Ovary (tissue), 9 donors: ENCODE data around the gene ERC1. TPM values are rescaled to one million over a fixed set of nuclear protein-coding genes. Genes with fewer than 3 reads are reported as not detected.

Source experiments
- DNase-seq, 5 donors: peaks; one replicate each; pipeline ENCODE4 v3.0.0-alpha.2; 2019 to 2020
- H3K27ac ChIP-seq, 2 donors: fragments of 200-600 bp; one replicate each; pipeline versions ENCODE4 v1.5.1 to v1.8.0; 2019 to 2022
- H3K27me3 ChIP-seq: fragments of 200-600 bp; one replicate; pipeline ENCODE4 v1.8.0; 2022
- H3K36me3 ChIP-seq: fragments of 200-600 bp; sonication (generic); one replicate; pipeline ENCODE4 v1.5.1; 2019
- H3K4me1 ChIP-seq: one replicate; pipeline ENCODE4 v1.8.1; 2013; ENCODE audit warnings: mild to moderate bottlenecking, moderate library complexity; ENCODE audit not compliant: insufficient read depth
- H3K4me3 ChIP-seq: fragments of 200-600 bp; sonication (generic); one replicate; pipeline ENCODE4 v1.5.1; 2017
- H3K9me3 ChIP-seq, 2 donors: fragments of 200-600 bp in 1 of 2; sonication (generic) in 1 of 2; one replicate each; pipeline versions ENCODE4 v1.5.1 to v1.8.1; 2013 to 2019; ENCODE audit warnings: mild to moderate bottlenecking in 1 of 2, moderate library complexity in 1 of 2
- CTCF ChIP-seq, 3 donors: fragments of 450-650 bp in 2 of 3; fragments of 200-600 bp in 1 of 3; IDR thresholded peaks; one replicate each; pipeline versions ENCODE4 v1.5.1 to v1.8.0; 2016 to 2022; ENCODE audit warnings: antibody characterized with exemption in 3 of 3, mild to moderate bottlenecking in 1 of 3
- EP300 ChIP-seq: sonication (generic); formaldehyde crosslinking; IDR thresholded peaks from one replicate; pipeline ENCODE4 v1.6.1; 2017; ENCODE audit warnings: antibody characterized with exemption
- POLR2A ChIP-seq: fragments of 450-650 bp; IDR thresholded peaks from one replicate; pipeline ENCODE4 v1.6.1; 2017; ENCODE audit warnings: antibody characterized with exemption, mild to moderate bottlenecking, moderate library complexity
- WGBS, 3 donors: extraction: QIAGEN DNeasy Blood & Tissue Kit in 1 of 3; methylation state at CpG; one replicate each; pipeline versions ENCODE4 v1.1.5 to v1.1.7; 2013 to 2017; 5-methylcytosine and 5-hydroxymethylcytosine counted together
- intact Hi-C, 4 donors: fragments of 100-400 bp; cut with DNase I; formaldehyde crosslinking; loops; one replicate each; pipeline versions ENCODE4 v1.11.0 to v1.15.1; 2022 to 2023
- polyA plus RNA-seq, 2 donors: library from polyadenylated mRNA; stranded (reverse); fragments of 200-250 nt in 1 of 2; fragments of 350-450 nt in 1 of 2; fragmentation: Illumina TruSeq in 1 of 2; extraction: RNeasy Lipid Tissue Mini Kit (QIAGEN cat#74804) in 1 of 2; gene quantifications; one replicate each; pipeline ENCODE4 v1.2.3, GENCODE V29; 2013 to 2014
- total RNA-seq, 7 donors: library from RNA; depleted of rRNA in 2 of 7; stranded (reverse); fragments of >200 nt in 2 of 7; fragmentation: NEBNext Ultra II Directional in 3 of 7; extraction: Animal tissue kit (Norgen Biotek cat#: 25700) in 3 of 7; gene quantifications; one replicate each; pipeline versions ENCODE4 v1.1.0 to v1.2.4, GENCODE V29; 2016 to 2023
- donor health status: DM: no; HTN: no; CAD: no; lungs with moderate emphysema.
- donor health status: DM: no; HTN: no; CAD: no.
- donor health status: Bipolar disorder and iron deficiency.
- donor health status: DM: yes; HTN: yes; CAD: no.
- donor health status: DM: no; HTN: no; CAD: no.
- donor health status: DM: yes; HTN: yes; CAD: no.

Gene ERC1
- total and polyA plus RNA-seq, 9 donors: 10.4 to 65.2 (median 51.6) TPM

- intact Hi-C loops: no loop called here
- Histone ChIP-seq H3K27ac (no peak overlapping the region), H3K27me3 (no peaks in the 10 kb centered on the region), H3K36me3 (no peaks in the 10 kb centered on the region), H3K4me1 (no peaks in the 10 kb centered on the region), H3K9me3 (no peaks in the 10 kb centered on the region), H3K4me3 (no peak overlapping the region)
- TF ChIP-seq POLR2A: no peak
- no peak for TF ChIP-seq EP300
- no peak for TF ChIP-seq CTCF (IDR thresholded peaks at IDR 0.05)
- no peak for DNase-seq
- 82 to 86% (median 82%) methylated on average over 10 of the region's 10 CpGs for WGBS, 3 donors
These were observed 376.6 kb downstream of the ERC1 start for GRCh38 chr12:1367331-1368291.

GRCh38 chr12:1369460-1369859, 378.4 kb downstream of the ERC1 start:
- Histone ChIP-seq H3K27ac (no peak overlapping the region), H3K27me3 (no peaks in the 10 kb centered on the region), H3K9me3 (no peaks in the 10 kb centered on the region), H3K36me3 (no peaks in the 10 kb centered on the region), H3K4me1 (no peaks in the 10 kb centered on the region), H3K4me3 (no peak overlapping the region)
- no peak for TF ChIP-seq POLR2A
- TF ChIP-seq EP300: no peak
- no peak for TF ChIP-seq CTCF (IDR thresholded peaks at IDR 0.05)
- no peak for DNase-seq
- 87 to 94% (median 91%) methylated on average over 5 of the region's 5 CpGs for WGBS, 3 donors
- intact Hi-C loops: no loop called here

GRCh38 chr12:1369938-1370500, 379.0 kb downstream of the ERC1 start:
- no peak for DNase-seq
- H3K4me1 ChIP-seq: no peaks in the 10 kb centered on the region
- no peaks in the 10 kb centered on the region for H3K9me3 ChIP-seq
- no peak for TF ChIP-seq CTCF (IDR thresholded peaks at IDR 0.05)
- TF ChIP-seq EP300: no peak
- TF ChIP-seq POLR2A: no peak
- intact Hi-C loops: no loop called here
- no peak overlapping the region for H3K4me3 ChIP-seq
- WGBS, 3 donors: 91 to 96% (median 96%) methylated on average over 1 of the region's 1 CpG
- H3K36me3 ChIP-seq: no peaks in the 10 kb centered on the region
- no peaks in the 10 kb centered on the region for H3K27me3 ChIP-seq
- H3K27ac ChIP-seq: no peak overlapping the region

GRCh38 chr12:1373901-1374735, 383.1 kb downstream of the ERC1 start:
- H3K9me3 ChIP-seq: no peaks in the 10 kb centered on the region
- WGBS, 3 donors: 57 to 76% (median 61%) methylated on average over 8 of the region's 8 CpGs
- H3K4me3 ChIP-seq: no peak overlapping the region
- intact Hi-C loops: no loop called here
- no peak overlapping the region for H3K27ac ChIP-seq
- H3K27me3 ChIP-seq: no peaks in the 10 kb centered on the region
- no peak for TF ChIP-seq CTCF (IDR thresholded peaks at IDR 0.05)
- TF ChIP-seq EP300: no peak
- TF ChIP-seq POLR2A: no peak
- no peak for DNase-seq
- H3K4me1 ChIP-seq: no peaks in the 10 kb centered on the region
- no peaks in the 10 kb centered on the region for H3K36me3 ChIP-seq
